ENCODE data around the gene POLR2M. TPM values are rescaled to one million over a fixed set of nuclear protein-coding genes. Genes with fewer than 3 reads are reported as not detected.

The POLR2M gene
- total RNA-seq, 1 donor from 2014 or later, result 42.2 TPM

GRCh38 chr15:57686657-57687056 is 19.9 kb upstream of the POLR2M start:
- intact Hi-C loops (cut with micrococcal nuclease), result no loop called here
- DNase-seq (no peak), ATAC-seq (peak; percentile 72)

- DNase-seq (no peak), ATAC-seq (peak; percentile 27)
- intact Hi-C loops (cut with micrococcal nuclease), result no loop called here
These were observed 16.1 kb upstream of the POLR2M start for GRCh38 chr15:57690341-57690966.

- intact Hi-C loops (cut with micrococcal nuclease), result no loop called here
- ATAC-seq, result peak; percentile 39
- DNase-seq, result no peak
These were observed 15.4 kb upstream of the POLR2M start for GRCh38 chr15:57691082-57691481.

- intact Hi-C loops (cut with micrococcal nuclease), result no loop called here
- DNase-seq (no peak), ATAC-seq (peak; percentile 24)
These were observed 13.8 kb upstream of the POLR2M start for GRCh38 chr15:57692709-57693108.

- intact Hi-C loops (cut with micrococcal nuclease), result no loop called here
- DNase-seq, result no peak
- no peak for ATAC-seq
These were observed 12.2 kb upstream of the POLR2M start for GRCh38 chr15:57694279-57694678.

- intact Hi-C loops (cut with micrococcal nuclease), result no loop called here
- ATAC-seq, result no peak
- DNase-seq, result no peak
These were observed 10.4 kb upstream of the POLR2M start for GRCh38 chr15:57696146-57696545.

DNA sequence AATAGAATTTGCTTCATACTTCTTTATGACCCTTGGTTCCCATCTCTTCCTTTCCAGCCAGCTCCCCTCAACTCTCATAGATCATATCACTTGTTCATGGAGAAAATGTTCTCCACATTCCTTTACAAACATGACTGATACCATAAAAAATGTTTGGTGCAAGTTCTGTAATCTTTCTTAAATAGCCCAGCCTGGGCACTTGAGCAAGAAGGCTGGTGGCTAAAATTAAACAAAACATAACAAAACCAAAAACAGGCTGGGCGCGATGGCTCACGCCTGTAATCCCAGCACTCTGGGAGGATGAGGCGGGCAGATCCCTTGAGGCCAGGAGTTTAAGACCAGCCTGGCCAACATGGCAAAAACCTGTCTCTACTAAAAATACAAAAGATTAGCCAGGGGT is 8.9 kb upstream of the POLR2M start:
- no peak for ATAC-seq
- intact Hi-C loops (cut with micrococcal nuclease), result no loop called here

DNA sequence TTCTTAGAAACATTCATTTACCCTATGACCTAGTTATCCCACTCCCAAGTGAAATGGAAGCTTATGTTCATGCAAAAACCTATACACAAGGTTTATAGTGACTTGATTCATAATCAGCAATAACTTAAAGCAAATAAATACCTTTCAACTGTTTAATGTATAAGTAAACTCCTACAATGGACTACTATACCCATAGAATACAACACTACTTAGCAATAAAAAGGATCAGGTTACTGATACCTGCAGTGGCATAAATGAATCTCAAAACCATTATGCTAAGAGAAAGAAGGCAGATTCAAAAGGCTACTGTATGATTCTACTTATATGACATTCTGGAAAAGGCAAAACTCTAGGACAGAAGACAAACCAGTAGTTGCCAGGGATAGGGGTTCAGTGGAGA is 8.3 kb upstream of the POLR2M start:
- intact Hi-C loops (cut with micrococcal nuclease), result no loop called here
- DNase-seq (no peak), ATAC-seq (no peak)

More for the DNA sequence above, 8.9 kb upstream of the POLR2M start:
- no peak for DNase-seq

DNA sequence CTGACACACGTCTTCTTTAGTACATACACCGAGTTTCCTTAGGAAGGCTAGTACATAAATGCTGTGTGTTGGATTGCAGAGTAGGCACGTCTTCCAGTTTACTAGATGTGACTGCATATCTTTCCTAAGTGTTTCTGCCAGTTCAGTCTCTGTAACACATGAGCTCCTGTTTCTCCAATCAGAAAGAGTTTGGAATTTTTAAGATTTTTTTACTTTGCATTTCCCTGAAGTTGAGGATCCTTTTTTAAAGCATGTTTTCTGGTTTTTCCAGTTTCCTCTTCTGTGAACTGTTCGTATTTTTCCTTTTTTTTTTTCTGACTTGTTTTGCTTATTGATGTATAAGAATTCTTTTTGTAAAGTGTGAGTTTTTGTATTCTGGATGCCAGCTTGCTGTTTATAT is 7.5 kb upstream of the POLR2M start:
- intact Hi-C loops (cut with micrococcal nuclease), result no loop called here

DNA sequence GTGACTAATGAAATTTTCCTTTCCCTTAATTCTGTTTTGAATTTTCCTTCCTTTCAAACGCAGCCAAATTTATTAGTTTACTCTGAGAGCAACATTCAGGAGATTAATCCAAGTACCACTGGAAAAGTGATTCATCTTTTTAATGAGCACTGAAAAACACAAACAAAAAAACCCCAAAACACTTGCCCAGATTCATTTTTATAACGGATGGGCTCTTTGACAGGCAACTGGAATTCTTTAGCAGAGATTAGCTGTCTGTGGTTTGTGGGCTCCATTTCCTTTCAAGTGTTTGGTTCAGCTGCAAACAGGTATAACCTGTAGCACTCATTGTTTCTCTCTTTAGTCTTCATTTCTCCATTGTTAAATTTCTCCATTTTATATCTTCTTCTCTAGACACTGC is 3.1 kb upstream of the POLR2M start:
- ATAC-seq, result no peak
- intact Hi-C loops (cut with micrococcal nuclease), result no loop called here
- no peak for DNase-seq

More for the DNA sequence above, 7.5 kb upstream of the POLR2M start:
- DNase-seq (no peak), ATAC-seq (no peak)

DNA sequence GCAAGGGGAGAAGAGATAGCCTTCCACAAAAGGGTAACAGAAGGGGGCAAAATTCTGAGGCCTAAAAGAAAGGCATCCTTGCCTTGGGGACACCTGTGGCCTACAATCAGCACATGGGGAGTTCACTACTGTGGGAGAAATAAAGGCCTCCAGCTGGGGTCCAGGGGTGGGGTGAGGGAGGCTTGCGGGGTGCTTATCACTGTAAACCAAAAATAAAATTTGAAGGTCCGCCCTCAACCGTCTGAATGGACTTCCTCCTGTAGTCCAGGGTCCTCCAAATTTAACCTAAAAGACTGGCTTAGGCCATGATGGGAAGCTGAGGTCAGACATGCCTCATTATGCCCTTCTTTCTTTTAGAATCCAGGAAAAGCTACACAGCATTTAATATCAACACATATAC is 2.1 kb upstream of the POLR2M start:
- DNase-seq, result no peak
- no peak for ATAC-seq
- intact Hi-C loops (cut with micrococcal nuclease), result no loop called here

DNA sequence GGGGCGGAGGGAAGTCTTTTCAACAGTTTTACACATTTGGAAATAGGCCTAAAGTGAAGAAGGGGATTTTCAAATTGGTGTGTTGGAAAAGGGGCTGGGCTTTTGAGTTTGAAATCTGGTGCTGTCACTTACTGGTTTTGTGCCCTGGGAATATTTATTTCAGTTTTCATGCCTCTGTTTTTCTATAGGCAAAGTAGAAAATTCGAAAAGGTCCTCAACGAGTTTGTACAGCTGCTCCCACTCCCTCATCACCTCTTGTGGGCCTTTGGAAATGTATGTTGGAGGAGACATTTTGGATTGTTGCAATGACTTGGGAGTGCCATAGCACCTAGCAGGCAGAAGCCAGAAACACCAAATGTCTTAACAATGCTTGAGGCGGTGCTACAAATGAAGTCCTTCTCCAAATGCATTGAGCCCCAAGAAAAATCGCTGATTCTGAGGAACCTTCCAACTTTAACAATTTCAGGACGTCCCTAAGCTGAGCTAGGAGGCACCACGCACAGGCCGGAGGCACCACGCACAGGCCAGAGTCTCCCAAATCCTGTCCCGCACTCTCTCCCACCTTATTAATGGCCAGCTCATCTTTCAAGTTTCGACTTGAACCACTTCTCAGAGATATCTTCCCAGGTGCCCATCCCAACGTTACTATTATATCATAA is 639 bp upstream of the POLR2M start:
- ATAC-seq (peak; percentile 20), DNase-seq (no peak)
- intact Hi-C loops (cut with micrococcal nuclease), result no loop called here

DNA sequence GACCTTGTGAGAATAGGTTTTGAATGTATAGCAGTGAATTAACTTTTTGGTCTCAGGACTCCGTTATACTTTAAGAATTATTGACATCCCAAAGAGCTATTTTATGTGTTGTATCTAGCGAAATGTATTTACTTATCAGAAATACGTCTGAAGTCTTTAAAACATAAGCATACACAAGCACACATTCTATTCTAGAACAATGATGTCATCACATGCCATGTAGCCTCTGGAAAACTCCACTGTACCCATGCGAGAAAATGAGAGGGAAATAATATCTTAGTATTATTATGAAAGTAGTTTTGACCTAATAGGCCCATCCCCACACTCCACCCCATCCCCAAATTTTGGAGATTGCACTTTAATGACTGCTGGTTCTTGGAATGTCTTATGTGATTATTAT is 1.5 kb downstream of the POLR2M start:
- intact Hi-C loops (cut with micrococcal nuclease), result no loop called here
- ATAC-seq, result peak; percentile 18
- DNase-seq, result no peak

GRCh38 chr15:57718309-57718708 is 11.8 kb downstream of the POLR2M start:
- intact Hi-C loops (cut with micrococcal nuclease), result no loop called here
- no peak for ATAC-seq
- DNase-seq, result no peak

DNA sequence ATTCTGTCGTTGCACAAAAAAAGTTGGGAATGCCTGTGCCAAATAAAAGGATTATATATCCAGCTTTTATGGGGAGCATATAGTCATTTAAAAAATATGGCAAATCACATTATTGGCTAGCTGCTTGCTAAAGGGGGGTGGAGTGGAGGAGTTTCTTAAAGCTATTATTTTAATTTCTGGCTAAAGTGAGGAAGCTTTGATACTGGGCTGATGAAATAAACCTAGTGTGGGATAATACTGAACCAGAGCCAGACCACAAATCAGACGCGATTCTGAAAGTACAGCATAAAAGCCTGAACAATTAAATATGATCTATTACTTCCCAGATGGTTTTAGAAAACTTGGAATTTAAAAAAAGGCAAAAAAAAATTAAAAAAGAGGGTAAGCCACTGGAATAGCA is 14.4 kb downstream of the POLR2M start:
- ATAC-seq (no peak), DNase-seq (no peak)
- intact Hi-C loops (cut with micrococcal nuclease), result no loop called here

- intact Hi-C loops (cut with micrococcal nuclease), result no loop called here
These were observed 19.9 kb downstream of the POLR2M start for GRCh38 chr15:57726411-57726810.

DNA sequence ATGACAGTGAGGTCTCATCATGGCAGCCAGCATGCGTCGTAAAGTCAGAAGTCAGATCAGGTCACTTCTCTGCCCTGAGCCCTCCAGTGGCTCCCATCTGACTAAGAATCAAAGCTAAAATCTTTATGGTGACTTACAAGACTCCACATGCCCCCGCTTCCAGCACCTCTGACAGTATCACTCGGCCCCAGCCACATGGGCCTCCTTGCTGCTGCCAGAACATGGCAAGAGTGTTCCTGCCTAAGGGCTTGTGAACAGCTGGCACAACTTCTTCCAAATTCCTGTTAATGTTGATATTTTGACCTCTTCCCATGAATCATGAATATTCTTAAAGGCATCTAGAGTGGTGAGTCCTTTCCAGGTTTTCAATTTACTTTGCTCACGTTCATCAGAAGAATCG is 20.5 kb downstream of the POLR2M start:
- no peak for DNase-seq
- intact Hi-C loops (cut with micrococcal nuclease), result no loop called here
- ATAC-seq, result no peak

More at GRCh38 chr15:57726411-57726810, 19.9 kb downstream of the POLR2M start:
- DNase-seq (no peak), ATAC-seq (no peak)

GRCh38 chr15:57728436-57728835 is 21.9 kb downstream of the POLR2M start:
- DNase-seq (no peak), ATAC-seq (no peak)
- intact Hi-C loops (cut with micrococcal nuclease), result no loop called here

- intact Hi-C loops (cut with micrococcal nuclease), result loop anchor here (5.0 kb wide), 1 partner anchor 64 kb away; no protein-coding TSS in a partner anchor
- ATAC-seq (no peak), DNase-seq (no peak)
These were observed 24.4 kb downstream of the POLR2M start for GRCh38 chr15:57730876-57731275.

DNA sequence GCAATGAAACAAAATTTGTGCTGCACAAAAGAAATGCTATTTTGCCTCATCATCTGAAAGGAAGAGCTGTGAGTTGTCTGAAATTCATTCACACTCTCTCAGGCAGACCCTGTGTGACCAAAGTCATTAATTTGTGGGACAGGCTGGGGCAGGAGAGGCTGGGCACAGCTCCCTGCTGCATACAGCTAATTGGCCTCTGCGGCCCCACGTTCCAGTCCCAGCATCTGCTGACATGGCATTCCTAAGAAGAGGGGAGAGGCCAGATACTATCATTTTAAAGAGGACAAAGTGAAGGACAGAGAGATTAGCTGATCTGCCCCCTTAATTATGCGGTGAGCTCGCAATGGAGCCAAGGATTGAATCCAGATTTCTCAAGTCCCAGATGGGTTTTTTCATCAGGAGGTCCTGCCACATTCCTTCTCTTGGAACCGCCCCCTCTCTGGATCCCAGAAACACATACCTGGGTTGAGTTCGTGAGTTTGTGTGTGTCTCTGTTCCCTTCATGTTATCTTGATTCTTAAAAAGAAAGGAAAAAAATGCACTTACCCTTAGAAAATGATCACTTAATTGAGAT is 25.1 kb downstream of the POLR2M start:
- ATAC-seq (peak; percentile 21), DNase-seq (no peak)
- intact Hi-C loops (cut with micrococcal nuclease), result loop anchor here (5.0 kb wide), 1 partner anchor 64 kb away; no protein-coding TSS in a partner anchor
